ENCODE results near the gene WDR90. TPM values are rescaled to one million over a fixed set of nuclear protein-coding genes. Genes with fewer than 3 reads are reported as not detected.
A peak's percentile ranks its signal among the peaks of the same experiment; 100 is the strongest.

The WDR90 gene
- total RNA-seq, 4 donors from 2014 or later = 29.8 to 154 (median 73.6) TPM

GRCh38 chr16:617855-618254, 31.3 kb upstream of the WDR90 start:
- Histone ChIP-seq H3K36me3 (peaks cover 0 to 4% (median 0%) of the 10 kb centered on the region in 3 donors), H3K4me3 (no peak overlapping the region), H3K27ac (no peak overlapping the region), H3K27me3 (no peaks in the 10 kb centered on the region), H3K9me3 (no peaks in the 10 kb centered on the region), H3K4me1 (peaks cover 0 to 22% (median 0%) of the 10 kb centered on the region in 4 donors)
- TF ChIP-seq POLR2A (IDR thresholded peaks at IDR 0.05) = no peak
- TF ChIP-seq, protein P1, sequence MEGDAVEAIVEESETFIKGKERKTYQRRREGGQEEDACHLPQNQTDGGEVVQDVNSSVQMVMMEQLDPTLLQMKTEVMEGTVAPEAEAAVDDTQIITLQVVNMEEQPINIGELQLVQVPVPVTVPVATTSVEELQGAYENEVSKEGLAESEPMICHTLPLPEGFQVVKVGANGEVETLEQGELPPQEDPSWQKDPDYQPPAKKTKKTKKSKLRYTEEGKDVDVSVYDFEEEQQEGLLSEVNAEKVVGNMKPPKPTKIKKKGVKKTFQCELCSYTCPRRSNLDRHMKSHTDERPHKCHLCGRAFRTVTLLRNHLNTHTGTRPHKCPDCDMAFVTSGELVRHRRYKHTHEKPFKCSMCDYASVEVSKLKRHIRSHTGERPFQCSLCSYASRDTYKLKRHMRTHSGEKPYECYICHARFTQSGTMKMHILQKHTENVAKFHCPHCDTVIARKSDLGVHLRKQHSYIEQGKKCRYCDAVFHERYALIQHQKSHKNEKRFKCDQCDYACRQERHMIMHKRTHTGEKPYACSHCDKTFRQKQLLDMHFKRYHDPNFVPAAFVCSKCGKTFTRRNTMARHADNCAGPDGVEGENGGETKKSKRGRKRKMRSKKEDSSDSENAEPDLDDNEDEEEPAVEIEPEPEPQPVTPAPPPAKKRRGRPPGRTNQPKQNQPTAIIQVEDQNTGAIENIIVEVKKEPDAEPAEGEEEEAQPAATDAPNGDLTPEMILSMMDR (IDR thresholded peaks at IDR 0.05) = no peak
- no peak for DNase-seq

- DNase-seq = no peak
- peaks cover 0 to 4% (median 0%) of the 10 kb centered on the region in 3 donors for H3K36me3 ChIP-seq
- H3K4me1 ChIP-seq = peaks cover 0 to 22% (median 0%) of the 10 kb centered on the region in 4 donors
- H3K27ac ChIP-seq = no peak overlapping the region
- TF ChIP-seq POLR2A (IDR thresholded peaks at IDR 0.05) = no peak
- TF ChIP-seq, protein P1 (IDR thresholded peaks at IDR 0.05) = no peak
- no peaks in the 10 kb centered on the region for H3K9me3 ChIP-seq
- H3K27me3 ChIP-seq = no peaks in the 10 kb centered on the region
- no peak overlapping the region for H3K4me3 ChIP-seq
These were observed 29.6 kb upstream of the WDR90 start for GRCh38 chr16:619476-620100.

DNA sequence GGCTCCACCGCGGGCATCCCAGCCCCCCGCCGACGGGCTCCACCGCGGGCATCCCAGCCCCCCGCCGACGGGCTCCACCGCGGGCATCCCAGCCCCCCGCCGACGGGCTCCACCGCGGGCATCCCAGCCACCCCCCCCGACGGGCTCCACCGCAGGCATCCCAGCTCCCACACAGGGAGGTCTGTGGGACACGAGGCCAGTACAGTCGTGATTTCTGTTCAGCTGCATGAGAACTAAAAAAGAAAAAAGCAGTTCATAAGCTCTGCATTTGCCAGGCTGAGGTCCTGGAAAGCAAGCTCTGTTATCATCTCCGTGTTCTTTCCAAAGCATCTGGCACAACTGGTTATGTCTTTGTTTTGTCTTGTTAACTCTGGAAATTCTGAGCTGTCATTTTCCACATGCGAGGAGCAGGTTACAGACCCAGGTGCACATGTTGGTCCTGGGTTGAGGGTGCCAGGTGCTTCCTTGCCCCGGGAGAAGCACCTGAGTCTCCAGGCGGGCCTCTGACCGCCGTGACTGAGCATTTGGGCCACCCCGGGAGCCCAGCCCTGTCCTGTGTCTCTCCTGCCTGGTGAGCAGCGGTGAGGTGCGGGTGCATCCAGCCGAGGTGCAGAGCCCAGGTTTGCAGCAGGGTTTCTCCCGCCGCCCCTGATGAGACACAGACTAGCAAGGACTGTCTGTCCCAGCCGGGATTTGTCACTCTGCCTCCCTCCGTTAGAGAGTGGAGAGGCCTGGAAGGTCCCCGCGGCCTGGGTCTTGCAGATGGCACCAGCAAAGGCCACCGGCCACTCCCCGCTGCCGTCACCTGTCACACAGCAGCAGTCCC, 28.3 kb upstream of the WDR90 start:
- peaks cover 0 to 15% (median 0%) of the 10 kb centered on the region in 3 donors for H3K36me3 ChIP-seq
- no peaks in the 10 kb centered on the region for H3K9me3 ChIP-seq
- no peak overlapping the region for H3K27ac ChIP-seq
- no peak for TF ChIP-seq POLR2A (IDR thresholded peaks at IDR 0.05)
- TF ChIP-seq, protein P1 (IDR thresholded peaks at IDR 0.05) = no peak
- H3K4me3 ChIP-seq = no peak overlapping the region
- H3K27me3 ChIP-seq = no peaks in the 10 kb centered on the region
- peaks cover 0 to 14% (median 0%) of the 10 kb centered on the region in 4 donors for H3K4me1 ChIP-seq
- no peak for DNase-seq

DNA sequence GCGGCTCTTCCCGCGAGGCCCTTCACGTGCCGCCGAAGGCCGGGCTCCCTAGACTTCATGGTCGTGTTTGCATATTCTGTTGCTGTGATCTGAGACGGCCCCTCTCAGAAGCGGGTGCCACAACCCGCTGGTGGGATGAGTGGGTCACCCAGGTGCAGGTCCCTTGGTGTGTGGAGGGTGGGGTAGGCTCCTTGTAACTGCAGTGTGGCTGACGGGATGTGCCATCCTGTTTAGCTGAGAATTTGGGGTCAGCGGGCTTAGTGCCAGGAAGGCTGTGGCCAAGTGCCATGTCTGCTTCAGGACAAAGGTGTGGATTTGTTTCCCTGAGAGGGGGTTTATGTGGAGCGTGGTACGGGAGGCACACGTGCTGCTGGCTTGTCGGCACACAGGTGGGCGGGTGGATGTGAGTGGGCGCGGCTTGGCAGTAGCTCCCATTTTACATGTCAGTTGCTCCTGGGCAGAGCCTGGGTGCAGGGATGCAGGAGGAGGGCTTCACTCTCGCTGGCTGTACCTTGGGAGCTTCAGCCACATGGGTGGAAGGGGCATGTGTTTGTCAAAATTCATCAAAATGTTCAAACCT, 27.5 kb upstream of the WDR90 start:
- no peak for TF ChIP-seq POLR2A (IDR thresholded peaks at IDR 0.05)
- TF ChIP-seq, protein P1 (IDR thresholded peaks at IDR 0.05) = no peak
- H3K36me3 ChIP-seq = peaks cover 0 to 22% (median 0%) of the 10 kb centered on the region in 3 donors
- H3K27me3 ChIP-seq = no peaks in the 10 kb centered on the region
- H3K27ac ChIP-seq = peak overlapping the region in 1 of 4 donors; percentile 19
- peaks cover 0 to 9% (median 0%) of the 10 kb centered on the region in 4 donors for H3K4me1 ChIP-seq
- DNase-seq = no peak
- H3K4me3 ChIP-seq = no peak overlapping the region
- no peaks in the 10 kb centered on the region for H3K9me3 ChIP-seq

DNA sequence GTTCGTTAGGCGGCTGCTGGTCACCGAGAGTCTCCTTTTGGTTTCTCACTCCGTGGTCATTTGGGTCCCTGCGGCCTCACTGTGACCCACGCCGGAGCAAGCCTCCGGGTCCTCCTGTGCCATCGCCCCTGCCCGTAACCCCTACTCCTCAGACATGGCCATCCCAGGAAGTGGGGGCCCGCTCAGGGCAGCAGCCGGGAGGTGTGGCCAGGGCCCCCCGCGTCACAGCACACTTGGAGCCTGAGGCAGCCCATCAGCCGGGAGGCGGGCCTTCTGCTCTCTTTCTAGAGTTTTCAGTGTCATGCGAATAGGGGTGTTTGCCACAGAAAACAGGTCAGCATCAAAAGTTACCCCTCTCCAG, 26.3 kb upstream of the WDR90 start:
- no peak overlapping the region for H3K4me3 ChIP-seq
- peaks cover 0 to 35% (median 0%) of the 10 kb centered on the region in 3 donors for H3K36me3 ChIP-seq
- TF ChIP-seq, protein P1 (IDR thresholded peaks at IDR 0.05) = no peak
- no peak for TF ChIP-seq POLR2A (IDR thresholded peaks at IDR 0.05)
- no peaks in the 10 kb centered on the region for H3K27me3 ChIP-seq
- DNase-seq = no peak
- H3K4me1 ChIP-seq = peaks cover 0 to 3% (median 0%) of the 10 kb centered on the region in 4 donors
- H3K27ac ChIP-seq = peak overlapping the region in 2 of 4 donors; percentile 8 to 19
- no peaks in the 10 kb centered on the region for H3K9me3 ChIP-seq
